Measurements from ENCODE around the gene EDEM2.

GRCh38 chr20:35172434-35172806 lies 25.3 kb upstream of the EDEM2 start:
- no peak for TF ChIP-seq CTCF (optimal IDR thresholded peaks at IDR 0.05 in 1 of 3, IDR thresholded peaks at IDR 0.05 in 1 of 3, conservative IDR thresholded peaks at IDR 0.05 in 1 of 3; ENCODE audit: extremely low read depth in 1 of 3, insufficient read depth in 2 of 3, low read length in 3 of 3)
- no peak for TF ChIP-seq EZH2 (IDR thresholded peaks at IDR 0.05; ENCODE audit: low read length)

All from keratinocyte (primary cell).